Keratinocyte (primary cell): ENCODE measurements around the gene PRDM1. TPM values are rescaled to one million over a fixed set of nuclear protein-coding genes. Genes with fewer than 3 reads are reported as not detected.

Experiments used
- DNase-seq: peaks from one replicate; pipeline ENCODE4 v3.0.0-alpha.2; 2011; ENCODE audit warnings: low read depth, missing footprints, low spot score
- FAIRE-seq: peaks from 2 replicates; lab custom pipeline; 2011; peaks lifted over from hg19 to GRCh38; lab: Jason Lieb, UNC
- H2AFZ ChIP-seq: 2 replicates; pipeline ENCODE4 v1.6.0; 2012; ENCODE audit warnings: low read length, control low read depth, inconsistent platforms; ENCODE audit not compliant: control insufficient read depth
- H3K27ac ChIP-seq: 2 replicates; pipeline ENCODE4 v1.5.1; 2011; ENCODE audit warnings: low read length; ENCODE audit not compliant: control insufficient read depth, insufficient read depth
- H3K27me3 ChIP-seq: 3 replicates; pipeline ENCODE4 v1.6.0; 2011; ENCODE audit warnings: low read length; ENCODE audit not compliant: control insufficient read depth, insufficient read depth; ENCODE audit errors: extremely low read depth
- H3K36me3 ChIP-seq, 2 experiments: 2 replicates in 1 of 2; 3 replicates in 1 of 2; pipeline ENCODE4 v1.5.1; 2011; ENCODE audit warnings: low read length in 2 of 2, mild to moderate bottlenecking in 1 of 2; ENCODE audit not compliant: control insufficient read depth in 2 of 2, insufficient read depth in 2 of 2; ENCODE audit errors: extremely low read depth in 1 of 2
- H3K4me1 ChIP-seq: 3 replicates; pipeline ENCODE4 v1.5.1; 2011; ENCODE audit warnings: low read length; ENCODE audit not compliant: control insufficient read depth, insufficient read depth; ENCODE audit errors: extremely low read depth
- H3K4me2 ChIP-seq: 3 replicates; pipeline ENCODE4 v1.6.0; 2011; ENCODE audit warnings: low read depth, low read length; ENCODE audit not compliant: control insufficient read depth, insufficient read depth; ENCODE audit errors: extremely low read depth
- H3K4me3 ChIP-seq, 3 experiments: fragments of 200-600 bp in 1 of 3; sonication (generic) in 1 of 3; 2 replicates in 2 of 3; 3 replicates in 1 of 3; pipeline ENCODE4 v1.5.1; 2011 to 2016; ENCODE audit warnings: low read length in 3 of 3, mild to moderate bottlenecking in 3 of 3, control low read depth in 2 of 3, inconsistent platforms in 1 of 3, low read depth in 1 of 3, mixed read lengths in 1 of 3, mixed run types in 1 of 3, moderate library complexity in 1 of 3; ENCODE audit not compliant: control insufficient read depth in 2 of 3, insufficient read depth in 2 of 3; ENCODE audit errors: extremely low read depth in 1 of 3
- H3K79me2 ChIP-seq: 2 replicates; pipeline ENCODE4 v1.6.0; 2012; ENCODE audit warnings: low read length; ENCODE audit not compliant: control insufficient read depth, insufficient read depth
- H3K9ac ChIP-seq: 3 replicates; pipeline ENCODE4 v1.6.0; 2011; ENCODE audit warnings: low read length; ENCODE audit not compliant: control insufficient read depth, insufficient read depth; ENCODE audit errors: extremely low read depth
- H3K9me1 ChIP-seq: 3 replicates; pipeline ENCODE4 v1.6.0; 2011; ENCODE audit warnings: low read length; ENCODE audit not compliant: control insufficient read depth, insufficient read depth; ENCODE audit errors: extremely low read depth
- H3K9me3 ChIP-seq: 2 replicates; pipeline ENCODE4 v1.5.1; 2012; ENCODE audit warnings: low read depth, low read length; ENCODE audit not compliant: control insufficient read depth
- H4K20me1 ChIP-seq: 3 replicates; pipeline ENCODE4 v1.6.0; 2011; ENCODE audit warnings: low read length; ENCODE audit not compliant: control insufficient read depth, insufficient read depth; ENCODE audit errors: extremely low read depth
- CTCF ChIP-seq, 3 experiments: IDR thresholded peaks in 1 of 3; conservative IDR thresholded peaks in 1 of 3; optimal IDR thresholded peaks in 1 of 3; 2 replicates in 2 of 3; 3 replicates in 1 of 3; pipeline versions ENCODE3 to v1.5.1; 2011; ENCODE audit warnings: low read length in 3 of 3, mild to moderate bottlenecking in 3 of 3, moderate library complexity in 2 of 3, control low read depth in 1 of 3, inconsistent platforms in 1 of 3; ENCODE audit not compliant: insufficient read depth in 2 of 3; ENCODE audit errors: extremely low read depth in 1 of 3
- EZH2 ChIP-seq: IDR thresholded peaks from one replicate; pipeline ENCODE4 v1.6.1; 2012; ENCODE audit warnings: inconsistent platforms, mild to moderate bottlenecking, low read length, moderate library complexity
- dilution Hi-C: fragments of 300-500 bp; cut with MboI; formaldehyde crosslinking; loops from one replicate; pipeline ENCODE4 v1.7.0; 2020; ENCODE audit warnings: low sequenced_read_pairs; ENCODE audit not compliant: extremely low pct_ligation_motif_present
- polyA plus RNA-seq, 5 experiments: library from polyadenylated mRNA; depleted of rRNA in 3 of 5; stranded (reverse) in 3 of 5; stranded (forward) in 1 of 5; unstranded in 1 of 5; fragments of >200 nt; gene quantifications; 1 replicate in 1 of 5; 2 replicates in 3 of 5; 3 replicates in 1 of 5; pipeline versions ENCODE4 v1.2.1 to v1.2.3, GENCODE V29; 2011 to 2012; ENCODE audit warnings: missing spikeins in 2 of 5, low read depth in 1 of 5, low replicate concordance in 1 of 5

PRDM1 gene
- polyA plus RNA-seq, 1 donor (not counting 4 experiments of a cell fraction or from before 2014, with no cell fraction given) = 6.7 TPM

DNA sequence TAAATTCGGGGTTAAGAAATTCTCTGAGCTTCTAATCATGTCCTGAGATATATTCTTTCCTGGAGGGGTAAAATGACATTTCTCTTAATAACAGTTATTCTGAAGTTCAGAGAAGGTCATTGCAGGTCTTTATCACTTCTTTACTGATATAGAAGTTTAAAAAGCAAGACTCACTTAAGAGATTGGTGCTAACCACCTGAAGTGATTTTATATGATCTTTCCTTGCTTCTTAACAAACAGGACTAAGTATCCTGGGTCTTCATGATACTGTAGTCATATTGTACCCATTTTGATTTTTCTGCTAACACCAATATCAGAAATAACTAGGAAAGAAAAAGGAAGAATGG is 39.3 kb upstream of the PRDM1 start:
- Histone ChIP-seq H3K36me3 (no peaks in the 10 kb centered on the region), H3K27me3 (no peaks in the 10 kb centered on the region), H3K9ac (no peak overlapping the region), H2AFZ (no peak overlapping the region), H4K20me1 (no peaks in the 10 kb centered on the region), H3K9me1 (no peaks in the 10 kb centered on the region), H3K79me2 (no peaks in the 10 kb centered on the region), H3K9me3 (no peaks in the 10 kb centered on the region), H3K4me3 (no peak overlapping the region), H3K27ac (no peak overlapping the region), H3K4me1 (no peaks in the 10 kb centered on the region), H3K4me2 (no peak overlapping the region)
- dilution Hi-C loops = no loop called here
- DNase-seq (no peak), FAIRE-seq (no peak)
- TF ChIP-seq EZH2 = no peak
- TF ChIP-seq CTCF (optimal IDR thresholded peaks at IDR 0.05 in 1 of 3, IDR thresholded peaks at IDR 0.05 in 1 of 3, conservative IDR thresholded peaks at IDR 0.05 in 1 of 3; ENCODE audit: extremely low read depth in 1 of 3, insufficient read depth in 2 of 3, low read length in 3 of 3) = no peak

DNA sequence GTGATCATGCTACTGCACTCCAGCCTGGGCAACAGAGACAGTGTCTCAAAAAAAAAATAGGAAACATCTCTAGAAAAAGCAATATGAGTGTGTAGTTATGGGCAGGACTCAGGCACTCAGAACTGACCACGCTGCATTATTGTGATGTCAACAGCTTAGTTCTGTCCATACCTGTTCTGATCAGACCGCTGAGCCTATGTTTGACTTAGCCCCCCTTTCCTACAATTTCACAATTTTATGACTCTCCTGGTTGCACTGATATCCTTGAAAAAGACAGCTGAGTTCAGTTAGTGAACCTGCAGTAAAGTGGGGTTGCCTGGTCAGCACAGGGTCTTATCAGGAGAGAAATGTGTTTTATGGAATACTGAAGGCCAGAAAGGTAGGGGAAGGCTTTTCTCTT is 37.8 kb upstream of the PRDM1 start:
- H3K27ac ChIP-seq = no peak overlapping the region
- H2AFZ ChIP-seq = no peak overlapping the region
- no peaks in the 10 kb centered on the region for H3K36me3 ChIP-seq
- no peak overlapping the region for H3K4me2 ChIP-seq
- no peak for DNase-seq
- H3K4me3 ChIP-seq = no peak overlapping the region
- H3K79me2 ChIP-seq = no peaks in the 10 kb centered on the region
- no peak for FAIRE-seq
- dilution Hi-C loops = no loop called here
- H3K27me3 ChIP-seq = no peaks in the 10 kb centered on the region
- H4K20me1 ChIP-seq = no peaks in the 10 kb centered on the region
- TF ChIP-seq EZH2 (no peak), CTCF (optimal IDR thresholded peaks at IDR 0.05 in 1 of 3, IDR thresholded peaks at IDR 0.05 in 1 of 3, conservative IDR thresholded peaks at IDR 0.05 in 1 of 3; ENCODE audit: extremely low read depth in 1 of 3, insufficient read depth in 2 of 3, low read length in 3 of 3) (no peak)
- no peaks in the 10 kb centered on the region for H3K9me3 ChIP-seq
- H3K9me1 ChIP-seq = no peaks in the 10 kb centered on the region
- no peaks in the 10 kb centered on the region for H3K4me1 ChIP-seq
- no peak overlapping the region for H3K9ac ChIP-seq
